ENCODE results near the gene IWS1.
A peak's percentile ranks its signal among the peaks of the same experiment; 100 is the strongest.
"Not testable (repeated sequence)": the region's sequence is repeated elsewhere in the genome, so short reads cannot be mapped to it uniquely, and the experiment has no call there.

The IWS1 gene

DNA sequence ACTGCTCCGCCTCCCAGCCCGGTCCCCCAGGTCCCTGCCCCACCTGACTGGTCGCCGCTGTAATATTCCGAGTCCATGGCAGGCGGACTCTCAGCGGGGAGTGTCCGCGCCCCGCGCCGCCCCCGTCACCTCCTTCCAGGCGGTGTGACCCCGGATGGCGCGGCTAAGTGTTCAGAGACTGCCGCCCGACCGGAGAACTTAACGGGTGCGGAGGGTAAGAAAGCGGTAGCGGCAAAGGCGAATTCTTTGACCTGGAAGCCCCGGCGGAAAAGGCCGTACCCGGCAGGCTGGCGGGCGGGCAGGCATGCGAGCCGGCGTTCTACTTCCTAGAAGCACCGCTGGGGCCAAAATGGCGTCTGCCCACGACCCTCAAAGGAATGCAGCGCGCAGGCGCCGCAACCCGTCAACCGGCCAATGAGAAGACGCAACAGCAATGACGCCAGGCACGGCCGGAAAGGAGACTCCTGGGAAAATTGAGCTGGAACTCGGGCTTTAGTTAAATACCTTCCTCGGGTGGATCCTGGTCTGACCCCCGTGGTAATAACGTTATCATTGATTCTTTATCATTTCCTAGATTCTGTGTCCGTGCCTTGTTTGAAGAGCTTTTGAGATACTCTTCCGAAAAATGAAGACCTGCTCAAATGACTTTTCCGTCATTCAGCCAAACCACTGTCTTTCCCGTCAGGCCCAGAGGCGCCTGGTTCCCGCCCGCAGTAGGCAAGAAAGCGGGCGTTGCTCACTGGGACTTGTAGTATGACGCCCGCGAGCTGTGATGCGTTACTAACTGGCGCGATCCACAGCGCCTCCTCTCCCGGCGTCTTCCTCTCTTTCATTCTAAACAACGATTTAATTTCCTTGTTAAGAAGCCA lies at the start of gene IWS1:
TSS of gene IWS1 (minus strand) at position 358 of the 869 bp plus-strand sequence. CDS start at position 77, 281 bp downstream.
- peak; percentile 83 to 84 for DNase-seq (ENCODE audit: low read depth in 1 of 2, low spot score in 1 of 2)

- no peak for DNase-seq (ENCODE audit: low read depth in 1 of 2, low spot score in 1 of 2)
Observed at GRCh38 chr2:127575941-127576432, 49.7 kb upstream of the IWS1 start.

- DNase-seq (ENCODE audit: low read depth in 1 of 2, low spot score in 1 of 2): no peak
Observed at GRCh38 chr2:127575185-127575765, 49.0 kb upstream of the IWS1 start.

- no peak for DNase-seq (ENCODE audit: low read depth in 1 of 2, low spot score in 1 of 2)
Observed at GRCh38 chr2:127574656-127575055, 48.4 kb upstream of the IWS1 start.

GRCh38 chr2:127573771-127574170 lies 47.5 kb upstream of the IWS1 start:
- no peak for DNase-seq (ENCODE audit: low read depth in 1 of 2, low spot score in 1 of 2)

- DNase-seq (ENCODE audit: low read depth in 1 of 2, low spot score in 1 of 2): no peak
Observed at GRCh38 chr2:127573298-127573697, 47.0 kb upstream of the IWS1 start.

GRCh38 chr2:127572841-127573240 lies 46.6 kb upstream of the IWS1 start:
- no peak for DNase-seq (ENCODE audit: low read depth in 1 of 2, low spot score in 1 of 2)

- DNase-seq (ENCODE audit: low read depth in 1 of 2, low spot score in 1 of 2): not testable (repeated sequence)
Observed at GRCh38 chr2:127572352-127572751, 46.1 kb upstream of the IWS1 start.

DNA sequence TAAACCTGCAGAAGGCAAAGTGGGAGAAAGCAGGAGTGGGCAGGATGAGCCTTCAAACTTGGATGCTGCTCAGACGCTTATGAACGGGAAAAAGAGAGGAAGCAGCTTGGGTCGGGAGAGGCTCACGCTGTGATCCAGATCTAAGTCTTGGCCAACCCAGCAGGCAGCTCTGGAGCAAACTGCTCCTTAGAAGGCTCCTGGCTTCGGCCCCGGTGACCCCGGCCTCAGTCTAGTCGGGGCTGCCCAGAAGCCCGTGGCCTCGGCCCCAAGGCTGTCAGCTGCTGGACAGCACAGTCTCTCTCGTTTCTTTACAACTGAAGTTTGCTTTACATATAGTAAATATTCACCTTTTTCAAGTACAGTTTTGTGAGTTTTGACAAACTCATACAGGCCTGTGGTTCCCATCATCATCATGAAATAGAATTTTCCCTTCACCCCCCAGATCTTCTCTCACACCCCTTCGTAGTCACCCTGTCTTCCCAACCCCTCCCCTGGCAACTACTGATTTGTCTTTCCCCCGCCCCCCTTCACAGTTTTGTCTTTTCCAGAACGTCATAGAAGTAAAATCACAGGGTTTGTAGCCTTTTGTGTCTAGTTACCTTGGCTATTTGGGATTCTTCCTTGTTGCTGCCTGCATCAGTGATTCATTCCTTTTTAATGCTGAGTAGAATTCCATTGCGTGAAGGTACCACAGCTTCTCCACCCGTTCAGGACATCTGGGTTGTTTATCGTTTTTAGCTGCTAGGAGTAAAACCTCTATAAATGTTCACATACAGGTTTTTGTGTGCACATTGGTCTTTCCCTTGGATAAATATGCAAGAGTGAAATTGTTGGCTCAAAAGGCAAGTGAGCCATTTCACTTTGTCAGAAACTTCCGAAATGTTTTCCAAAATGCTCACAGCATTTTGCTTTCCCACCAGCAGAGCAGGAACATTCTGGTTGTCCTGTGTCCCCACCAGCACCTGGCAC lies 44.3 kb upstream of the IWS1 start:
- no peak for DNase-seq (ENCODE audit: low read depth in 1 of 2, low spot score in 1 of 2)

- no peak for DNase-seq (ENCODE audit: low read depth in 1 of 2, low spot score in 1 of 2)
Observed at GRCh38 chr2:127569666-127570065, 43.4 kb upstream of the IWS1 start.

DNA sequence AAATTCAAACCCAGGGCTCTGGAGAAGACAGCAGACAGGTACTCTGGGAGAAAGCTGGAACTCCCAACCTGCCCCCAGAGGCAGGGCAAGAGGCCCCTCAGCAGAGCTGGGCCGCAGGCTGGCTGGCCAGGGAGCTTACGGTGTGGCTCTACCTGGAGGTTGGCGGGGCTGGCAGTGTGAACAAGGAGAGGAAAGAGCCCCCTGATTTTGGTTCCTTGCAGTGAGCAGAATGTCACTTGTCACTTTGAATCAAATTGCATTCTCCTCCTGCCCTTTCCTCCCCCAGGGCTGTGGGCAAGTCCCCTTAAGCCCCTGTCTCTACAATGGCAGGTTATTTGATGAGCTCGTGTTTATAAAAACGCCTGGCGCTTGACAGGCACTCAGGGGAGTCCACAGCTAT lies 41.8 kb upstream of the IWS1 start:
- no peak for DNase-seq (ENCODE audit: low read depth in 1 of 2, low spot score in 1 of 2)

DNA sequence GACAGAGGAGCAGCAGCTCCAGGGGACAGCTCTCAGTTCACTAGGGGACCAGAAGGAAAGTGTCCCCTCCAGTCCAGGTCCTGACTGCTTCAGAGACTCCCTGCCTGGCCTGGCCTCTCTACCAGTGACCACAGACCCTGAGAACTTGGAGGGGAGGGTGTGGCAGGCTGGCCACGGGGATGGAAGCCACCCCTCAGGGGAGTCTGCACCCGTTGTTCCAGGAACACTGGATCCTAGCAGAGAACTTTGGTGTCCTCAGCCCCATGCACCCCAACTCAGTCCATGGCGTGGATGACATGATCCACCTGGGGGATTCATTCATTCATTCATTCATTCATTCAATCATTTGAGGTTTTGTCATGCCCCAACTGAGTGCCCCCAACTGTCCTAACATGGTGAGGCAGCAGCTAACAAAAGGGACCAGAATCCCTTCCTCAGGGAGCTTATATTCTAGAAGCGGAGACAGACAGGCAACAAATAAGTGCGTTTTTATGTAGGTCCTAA lies 41.1 kb upstream of the IWS1 start:
- DNase-seq (ENCODE audit: low read depth in 1 of 2, low spot score in 1 of 2): no peak

- no peak for DNase-seq (ENCODE audit: low read depth in 1 of 2, low spot score in 1 of 2)
Observed at GRCh38 chr2:127566576-127566975, 40.3 kb upstream of the IWS1 start.

DNA sequence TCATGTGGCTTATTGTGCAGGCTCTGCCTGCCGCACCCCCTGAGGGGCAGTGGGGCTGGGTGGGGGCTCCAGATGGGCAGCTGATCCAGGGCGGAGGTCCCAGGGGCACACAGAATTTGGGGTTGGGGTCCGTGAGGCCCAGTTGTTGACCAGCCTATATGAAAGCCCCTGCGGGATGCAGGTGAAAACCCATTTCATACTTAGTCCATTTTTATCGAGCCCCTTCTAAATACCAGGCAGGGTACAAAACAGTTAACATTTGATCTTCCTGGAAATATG lies 39.8 kb upstream of the IWS1 start:
- no peak for DNase-seq (ENCODE audit: low read depth in 1 of 2, low spot score in 1 of 2)

- no peak for DNase-seq (ENCODE audit: low read depth in 1 of 2, low spot score in 1 of 2)
Observed at GRCh38 chr2:127565261-127566138, 39.2 kb upstream of the IWS1 start.

- DNase-seq (ENCODE audit: low read depth in 1 of 2, low spot score in 1 of 2): no peak
Observed at GRCh38 chr2:127564429-127565260, 38.4 kb upstream of the IWS1 start.

- DNase-seq (ENCODE audit: low read depth in 1 of 2, low spot score in 1 of 2): no peak
Observed at GRCh38 chr2:127563458-127564428, 37.5 kb upstream of the IWS1 start.

GRCh38 chr2:127562936-127563335 lies 36.6 kb upstream of the IWS1 start:
- DNase-seq (ENCODE audit: low read depth in 1 of 2, low spot score in 1 of 2): no peak

Measured in stimulated activated CD4-positive, alpha-beta T cell treated with anti-CD3 and anti-CD28 coated beads, Interleukin-15, amount 100 ng/mL, for 1 hour (primary cell).